ENCODE measurements around the gene TMED10. TPM values are rescaled to one million over a fixed set of nuclear protein-coding genes. Genes with fewer than 3 reads are reported as not detected.

Gene TMED10
- total and polyA plus RNA-seq, 2 of the 13 experiments (the other 11 are each of a cell fraction or from before 2014, with no cell fraction given): 311 to 377 TPM

DNA sequence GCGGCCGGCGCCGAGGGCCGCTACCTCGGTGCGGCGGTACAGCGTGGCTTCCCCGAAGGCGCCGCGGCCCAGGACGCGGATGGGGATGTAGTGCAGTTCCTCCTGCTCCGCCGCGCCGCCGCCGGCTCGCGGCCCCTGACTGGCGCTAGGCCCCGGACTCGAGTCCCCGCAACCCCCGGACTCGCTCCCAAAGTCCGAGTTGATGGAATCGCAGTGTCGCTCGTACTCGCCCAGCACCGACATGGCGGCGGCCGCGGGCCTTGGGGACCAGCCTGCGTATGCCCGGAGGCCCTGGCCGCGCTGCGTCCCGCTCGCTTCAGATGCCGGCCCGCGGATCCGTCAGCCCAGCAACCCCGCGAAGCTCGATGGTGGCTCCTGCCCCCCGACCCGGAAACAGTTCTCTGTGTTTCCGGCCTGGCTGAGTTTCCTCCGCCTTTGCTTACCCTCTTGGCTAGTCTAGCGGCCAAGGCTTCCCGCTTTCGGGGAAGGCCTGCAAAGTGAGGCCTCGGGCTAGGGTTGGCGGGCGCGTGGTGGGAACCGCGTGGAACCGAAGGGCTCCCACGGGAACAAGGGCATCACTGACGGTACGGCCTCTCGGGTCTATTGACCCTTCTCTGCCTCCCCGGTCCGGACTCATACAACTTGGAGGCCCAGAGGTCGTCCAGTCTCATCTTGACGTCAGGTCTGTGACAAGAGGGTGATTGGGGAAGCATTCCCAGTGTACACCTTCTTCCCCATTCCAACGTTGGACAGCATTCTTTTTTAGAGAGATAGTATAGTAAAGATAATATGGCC lies 49.5 kb downstream of the TMED10 start, which contains the start of gene NEK9 (continued):
- TF ChIP-seq LCORL (IDR thresholded peaks at IDR 0.05) (peak; percentile 40; the same call in 1 of the 2 replicates), LCORL (CRISPR knock-in tag; IDR thresholded peaks at IDR 0.05) (0 out of 2 replicates have a peak, but pooled peaks have one; percentile 46), ZNF737 (CRISPR knock-in tag; IDR thresholded peaks at IDR 0.05; ENCODE audit: borderline replicate concordance) (peak; percentile 78; the same call in 1 of the 2 replicates), TCF12 (IDR thresholded peaks at IDR 0.05) (no peak), TCF12 (CRISPR knock-in tag; IDR thresholded peaks at IDR 0.05) (peak; percentile 80), ZSCAN12 (CRISPR knock-in tag; IDR thresholded peaks at IDR 0.05) (no peak), KDM5A (IDR thresholded peaks at IDR 0.05; ENCODE audit: borderline replicate concordance, low read length) (peak; percentile 89), ZNF629 (CRISPR knock-in tag; conservative IDR thresholded peaks at IDR 0.05) (peak; percentile 29), ELF4 (CRISPR knock-in tag; IDR thresholded peaks at IDR 0.05; ENCODE audit: borderline replicate concordance) (peak; percentile 77), KLF13 (CRISPR knock-in tag; IDR thresholded peaks at IDR 0.05) (no peak), ZNF235 (CRISPR knock-in tag; IDR thresholded peaks at IDR 0.05; ENCODE audit: borderline replicate concordance) (peak; percentile 84; the same call in 1 of the 2 replicates), ZNF788 (CRISPR knock-in tag; IDR thresholded peaks at IDR 0.05; ENCODE audit: borderline replicate concordance) (peak; percentile 96), RELA (CRISPR knock-in tag; IDR thresholded peaks at IDR 0.05) (peak; percentile 23; the same call in 1 of the 2 replicates), CBFB (CRISPR knock-in tag; IDR thresholded peaks at IDR 0.05) (peak; percentile 66; the same call in 1 of the 2 replicates), ZNF598 (CRISPR knock-in tag; IDR thresholded peaks at IDR 0.05; ENCODE audit: borderline replicate concordance) (peak; percentile 77; the same call in 1 of the 2 replicates), ZNF326 (CRISPR knock-in tag; IDR thresholded peaks at IDR 0.05; ENCODE audit: borderline replicate concordance) (no peak), HMGA1 (CRISPR knock-in tag; conservative IDR thresholded peaks at IDR 0.05) (no peak), SP140L (CRISPR knock-in tag; IDR thresholded peaks at IDR 0.05; ENCODE audit: borderline replicate concordance) (0 out of 2 replicates have a peak, but pooled peaks have one; percentile 54), XRCC5 (optimal IDR thresholded peaks at IDR 0.05; ENCODE audit: low read length) (peak; percentile 20)
- TF ChIP-seq, protein P1, sequence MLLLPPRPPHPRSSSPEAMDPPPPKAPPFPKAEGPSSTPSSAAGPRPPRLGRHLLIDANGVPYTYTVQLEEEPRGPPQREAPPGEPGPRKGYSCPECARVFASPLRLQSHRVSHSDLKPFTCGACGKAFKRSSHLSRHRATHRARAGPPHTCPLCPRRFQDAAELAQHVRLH (CRISPR knock-in tag; IDR thresholded peaks at IDR 0.05; ENCODE audit: borderline replicate concordance, low read depth): peak; percentile 94
- TF ChIP-seq, protein P2, sequence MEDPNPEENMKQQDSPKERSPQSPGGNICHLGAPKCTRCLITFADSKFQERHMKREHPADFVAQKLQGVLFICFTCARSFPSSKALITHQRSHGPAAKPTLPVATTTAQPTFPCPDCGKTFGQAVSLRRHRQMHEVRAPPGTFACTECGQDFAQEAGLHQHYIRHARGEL (CRISPR knock-in tag; IDR thresholded peaks at IDR 0.05): no peak
- TF ChIP-seq, protein P3, sequence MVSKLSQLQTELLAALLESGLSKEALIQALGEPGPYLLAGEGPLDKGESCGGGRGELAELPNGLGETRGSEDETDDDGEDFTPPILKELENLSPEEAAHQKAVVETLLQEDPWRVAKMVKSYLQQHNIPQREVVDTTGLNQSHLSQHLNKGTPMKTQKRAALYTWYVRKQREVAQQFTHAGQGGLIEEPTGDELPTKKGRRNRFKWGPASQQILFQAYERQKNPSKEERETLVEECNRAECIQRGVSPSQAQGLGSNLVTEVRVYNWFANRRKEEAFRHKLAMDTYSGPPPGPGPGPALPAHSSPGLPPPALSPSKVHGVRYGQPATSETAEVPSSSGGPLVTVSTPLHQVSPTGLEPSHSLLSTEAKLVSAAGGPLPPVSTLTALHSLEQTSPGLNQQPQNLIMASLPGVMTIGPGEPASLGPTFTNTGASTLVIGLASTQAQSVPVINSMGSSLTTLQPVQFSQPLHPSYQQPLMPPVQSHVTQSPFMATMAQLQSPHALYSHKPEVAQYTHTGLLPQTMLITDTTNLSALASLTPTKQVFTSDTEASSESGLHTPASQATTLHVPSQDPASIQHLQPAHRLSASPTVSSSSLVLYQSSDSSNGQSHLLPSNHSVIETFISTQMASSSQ (IDR thresholded peaks at IDR 0.05; ENCODE audit: low read depth): no peak
- TF ChIP-seq, protein P3 (CRISPR knock-in tag; IDR thresholded peaks at IDR 0.05; ENCODE audit: borderline replicate concordance): no peak; the same call in 1 of the 2 replicates
- TF ChIP-seq, protein P4, sequence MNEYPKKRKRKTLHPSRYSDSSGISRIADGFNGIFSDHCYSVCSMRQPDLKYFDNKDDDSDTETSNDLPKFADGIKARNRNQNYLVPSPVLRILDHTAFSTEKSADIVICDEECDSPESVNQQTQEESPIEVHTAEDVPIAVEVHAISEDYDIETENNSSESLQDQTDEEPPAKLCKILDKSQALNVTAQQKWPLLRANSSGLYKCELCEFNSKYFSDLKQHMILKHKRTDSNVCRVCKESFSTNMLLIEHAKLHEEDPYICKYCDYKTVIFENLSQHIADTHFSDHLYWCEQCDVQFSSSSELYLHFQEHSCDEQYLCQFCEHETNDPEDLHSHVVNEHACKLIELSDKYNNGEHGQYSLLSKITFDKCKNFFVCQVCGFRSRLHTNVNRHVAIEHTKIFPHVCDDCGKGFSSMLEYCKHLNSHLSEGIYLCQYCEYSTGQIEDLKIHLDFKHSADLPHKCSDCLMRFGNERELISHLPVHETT (CRISPR knock-in tag; conservative IDR thresholded peaks at IDR 0.05): no peak
